Measurements from ENCODE around the gene CSNK2A3. TPM values are rescaled to one million over a fixed set of nuclear protein-coding genes. Genes with fewer than 3 reads are reported as not detected.

Gene CSNK2A3
- total and polyA plus RNA-seq, 2 of the 13 experiments (the other 11 are each of a cell fraction or from before 2014, with no cell fraction given): 1.7 to 3.5 TPM

GRCh38 chr11:11318461-11318860, 34.6 kb downstream of the CSNK2A3 start:
- in situ Hi-C loops (cut with HindIII; ENCODE audit: extremely low pct_ligation_motif_present, low pct_unique_long_range_greater_than_20kb) (no loop called here), intact Hi-C loops (cut with micrococcal nuclease; ENCODE audit: unreplicated experiment) (no loop called here)
- no peaks in the 10 kb centered on the region for H3K27me3 ChIP-seq (ENCODE audit: control insufficient read depth in 1 of 2, insufficient read depth in 2 of 2, low read length in 2 of 2)
- no peak for ATAC-seq
- H3K9ac ChIP-seq (ENCODE audit: insufficient read depth, low read depth, low read length): no peak overlapping the region
- no peaks in the 10 kb centered on the region for H3K4me1 ChIP-seq (ENCODE audit: insufficient read depth, low read length)
- BruUV-seq (replicated peaks): no TSS peak
- H3K4me2 ChIP-seq (ENCODE audit: low read depth, low read length): no peak overlapping the region
- FAIRE-seq: no peak
- 39% methylated on average over 7 of the region's 7 CpGs for WGBS (ENCODE audit: low lambda C conversion rate)
- H4K20me1 ChIP-seq (ENCODE audit: insufficient read depth, low read length): no peaks in the 10 kb centered on the region
- POLR2A ChIA-PET: no interaction called here
- no peaks in the 10 kb centered on the region for H3K36me3 ChIP-seq (replicated peaks in 1 of 2; ENCODE audit: control insufficient read depth in 1 of 2, insufficient read depth in 2 of 2, low read length in 2 of 2)
- H3K27ac ChIP-seq (ENCODE audit: extremely low read length, insufficient read depth, low read length): no peak overlapping the region
- CTCF ChIA-PET (ENCODE audit: low intra/inter-chr PET ratio, low total read pairs): no interaction called here
- H2AFZ ChIP-seq (ENCODE audit: low read length): no peak overlapping the region
- TF ChIP-seq, protein P1, sequence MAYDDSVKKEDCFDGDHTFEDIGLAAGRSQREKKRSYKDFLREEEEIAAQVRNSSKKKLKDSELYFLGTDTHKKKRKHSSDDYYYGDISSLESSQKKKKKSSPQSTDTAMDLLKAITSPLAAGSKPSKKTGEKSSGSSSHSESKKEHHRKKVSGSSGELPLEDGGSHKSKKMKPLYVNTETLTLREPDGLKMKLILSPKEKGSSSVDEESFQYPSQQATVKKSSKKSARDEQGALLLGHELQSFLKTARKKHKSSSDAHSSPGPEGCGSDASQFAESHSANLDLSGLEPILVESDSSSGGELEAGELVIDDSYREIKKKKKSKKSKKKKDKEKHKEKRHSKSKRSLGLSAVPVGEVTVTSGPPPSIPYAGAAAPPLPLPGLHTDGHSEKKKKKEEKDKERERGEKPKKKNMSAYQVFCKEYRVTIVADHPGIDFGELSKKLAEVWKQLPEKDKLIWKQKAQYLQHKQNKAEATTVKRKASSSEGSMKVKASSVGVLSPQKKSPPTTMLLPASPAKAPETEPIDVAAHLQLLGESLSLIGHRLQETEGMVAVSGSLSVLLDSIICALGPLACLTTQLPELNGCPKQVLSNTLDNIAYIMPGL (CRISPR knock-in tag; IDR thresholded peaks at IDR 0.05; ENCODE audit: borderline replicate concordance in 1 of 2, low read depth in 1 of 2): no peak
- H3K79me2 ChIP-seq (ENCODE audit: insufficient read depth, low read length): no peaks in the 10 kb centered on the region
- H3K9me3 ChIP-seq (ENCODE audit: low read length): no peaks in the 10 kb centered on the region
- no peak for DNase-seq (ENCODE audit: low spot score)
- no peak overlapping the region for H3K4me3 ChIP-seq (replicated peaks in 1 of 3; ENCODE audit: insufficient read depth in 1 of 3, low read depth in 2 of 3, low read length in 3 of 3)

GRCh38 chr11:11316651-11317230, 36.3 kb downstream of the CSNK2A3 start:
- Histone ChIP-seq H3K79me2 (ENCODE audit: insufficient read depth, low read length) (no peaks in the 10 kb centered on the region), H2AFZ (ENCODE audit: low read length) (no peak overlapping the region), H3K4me1 (ENCODE audit: insufficient read depth, low read length) (no peaks in the 10 kb centered on the region), H3K27ac (ENCODE audit: extremely low read length, insufficient read depth, low read length) (no peak overlapping the region), H3K4me3 (replicated peaks in 1 of 3; ENCODE audit: insufficient read depth in 1 of 3, low read depth in 2 of 3, low read length in 3 of 3) (no peak overlapping the region), H3K4me2 (ENCODE audit: low read depth, low read length) (no peak overlapping the region), H4K20me1 (ENCODE audit: insufficient read depth, low read length) (no peaks in the 10 kb centered on the region), H3K36me3 (replicated peaks in 1 of 2; ENCODE audit: control insufficient read depth in 1 of 2, insufficient read depth in 2 of 2, low read length in 2 of 2) (no peaks in the 10 kb centered on the region), H3K27me3 (ENCODE audit: control insufficient read depth in 1 of 2, insufficient read depth in 2 of 2, low read length in 2 of 2) (no peaks in the 10 kb centered on the region), H3K9me3 (ENCODE audit: low read length) (no peaks in the 10 kb centered on the region), H3K9ac (ENCODE audit: insufficient read depth, low read depth, low read length) (no peak overlapping the region)
- intact Hi-C loops (cut with micrococcal nuclease; ENCODE audit: unreplicated experiment) (no loop called here), in situ Hi-C loops (cut with HindIII; ENCODE audit: extremely low pct_ligation_motif_present, low pct_unique_long_range_greater_than_20kb) (no loop called here)
- DNase-seq (ENCODE audit: low spot score) (no peak), ATAC-seq (no peak), FAIRE-seq (no peak)
- ChIA-PET POLR2A (no interaction called here), CTCF (ENCODE audit: low intra/inter-chr PET ratio, low total read pairs) (no interaction called here)
- BruUV-seq (replicated peaks): no TSS peak
- WGBS (ENCODE audit: low lambda C conversion rate): 53% methylated on average over 3 of the region's 3 CpGs
- TF ChIP-seq ZFAT (CRISPR knock-in tag; conservative IDR thresholded peaks at IDR 0.05): no peak
- no peak for TF ChIP-seq ZNF878 (CRISPR knock-in tag; IDR thresholded peaks at IDR 0.05)
- TF ChIP-seq, protein P2, sequence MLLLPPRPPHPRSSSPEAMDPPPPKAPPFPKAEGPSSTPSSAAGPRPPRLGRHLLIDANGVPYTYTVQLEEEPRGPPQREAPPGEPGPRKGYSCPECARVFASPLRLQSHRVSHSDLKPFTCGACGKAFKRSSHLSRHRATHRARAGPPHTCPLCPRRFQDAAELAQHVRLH (CRISPR knock-in tag; IDR thresholded peaks at IDR 0.05; ENCODE audit: borderline replicate concordance, low read depth): no peak
- TF ChIP-seq ZNF230 (CRISPR knock-in tag; IDR thresholded peaks at IDR 0.05): no peak
- no peak for TF ChIP-seq MEF2D (CRISPR knock-in tag; IDR thresholded peaks at IDR 0.05)
- no peak for TF ChIP-seq ZNF460 (CRISPR knock-in tag; IDR thresholded peaks at IDR 0.05; ENCODE audit: borderline replicate concordance)
- TF ChIP-seq ZNF136 (CRISPR knock-in tag; IDR thresholded peaks at IDR 0.05; ENCODE audit: low read depth): no peak
- no peak for TF ChIP-seq MXI1 (IDR thresholded peaks at IDR 0.05; ENCODE audit: borderline replicate concordance, low read depth, low read length)

Measured in HepG2 (cell line).